PC-9 (cell line): ENCODE data around the gene NINJ1. TPM values are rescaled to one million over a fixed set of nuclear protein-coding genes. Genes with fewer than 3 reads are reported as not detected.

ENCODE experiments used
- BruUV-seq: library from RNA; stranded (reverse); fragments of 400-500 nt; replicated peaks from 2 replicates; lab custom pipeline; 2021; lab: Mats Ljungman, UMichigan
- CTCF ChIA-PET: fragments of 300-600 bp; sonication (Branson Sonifier 250); formaldehyde crosslinking; loops from one replicate; lab custom pipeline; 2022; ENCODE audit warnings: antibody characterized with exemption; lab: Charles Lee
- POLR2A ChIA-PET: fragments of 300-600 bp; sonication (Branson Sonifier 250); formaldehyde crosslinking; loops from one replicate; lab custom pipeline; 2022; ENCODE audit warnings: antibody characterized with exemption; ENCODE audit not compliant: unreplicated experiment; lab: Charles Lee
- DNase-seq, 2 experiments: peaks; one replicate each; pipeline versions ENCODE4 v3.0.0 to v3.0.0-alpha.2; 2015 to 2022; ENCODE audit warnings: mixed read lengths in 1 of 2
- H2AFZ ChIP-seq: fragments of 200-600 bp; sonication (generic); 2 replicates; pipeline ENCODE4 v1.8.1; 2017; ENCODE audit warnings: antibody characterized with exemption
- H3F3A ChIP-seq: fragments of 200-600 bp; sonication (generic); 2 replicates; pipeline ENCODE4 v1.8.1; 2017; ENCODE audit warnings: antibody characterized with exemption, mild to moderate bottlenecking, low read depth; ENCODE audit not compliant: insufficient read depth
- H3K27ac ChIP-seq: fragments of 200-600 bp; sonication (generic); 2 replicates; pipeline ENCODE4 v1.6.1; 2016; ENCODE audit warnings: mixed run types
- H3K27me3 ChIP-seq: fragments of 200-600 bp; sonication (generic); 2 replicates; pipeline ENCODE4 v1.6.1; 2016; ENCODE audit warnings: low read depth, mixed run types; ENCODE audit not compliant: insufficient read depth
- H3K36me3 ChIP-seq: fragments of 200-600 bp; sonication (generic); 2 replicates; pipeline ENCODE4 v1.6.1; 2016; ENCODE audit warnings: low read depth, mixed run types
- H3K4me1 ChIP-seq: fragments of 200-600 bp; sonication (generic); replicated peaks from 2 replicates; pipeline ENCODE4 v1.6.1; 2016; ENCODE audit warnings: mixed run types; ENCODE audit not compliant: insufficient read depth
- H3K4me2 ChIP-seq: fragments of 200-600 bp; sonication (generic); 2 replicates; pipeline ENCODE4 v1.6.1; 2017; ENCODE audit warnings: mixed run types
- H3K4me3 ChIP-seq: fragments of 200-600 bp; sonication (generic); 2 replicates; pipeline ENCODE4 v1.6.1; 2016; ENCODE audit warnings: mixed run types
- H3K79me2 ChIP-seq: fragments of 200-600 bp; sonication (generic); 2 replicates; pipeline ENCODE4 v1.6.1; 2017; ENCODE audit warnings: low read depth, mixed run types
- H3K9me2 ChIP-seq: fragments of 200-600 bp; sonication (generic); 2 replicates; pipeline ENCODE4 v1.8.1; 2017; ENCODE audit warnings: mild to moderate bottlenecking; ENCODE audit not compliant: insufficient read depth
- H3K9me3 ChIP-seq: fragments of 200-600 bp; sonication (generic); 2 replicates; pipeline ENCODE4 v1.8.1; 2016; ENCODE audit warnings: low read depth; ENCODE audit not compliant: insufficient read depth
- H4K20me1 ChIP-seq: fragments of 200-600 bp; sonication (generic); 2 replicates; pipeline ENCODE4 v1.8.1; 2017; ENCODE audit not compliant: insufficient read depth
- EZH2 ChIP-seq: fragments of 200-600 bp; sonication (generic); IDR thresholded peaks from 2 replicates; pipeline ENCODE4 v1.8.0; 2017; ENCODE audit warnings: antibody characterized with exemption, low read depth
- intact Hi-C: fragments of 100-400 bp; cut with micrococcal nuclease; formaldehyde crosslinking; loops from one replicate; pipeline ENCODE4 v1.10.0; 2022; ENCODE audit not compliant: unreplicated experiment
- total RNA-seq: library from RNA; stranded (reverse); gene quantifications from 2 replicates; pipeline ENCODE4 v1.2.3, GENCODE V29; 2021
- TF ChIP-seq, protein P1 (sequence below): fragments of 200-600 bp; sonication (generic); conservative IDR thresholded peaks from 2 replicates; pipeline ENCODE4 v1.6.1; 2017; ENCODE audit warnings: mixed run types, antibody characterized with exemption, mild to moderate bottlenecking, moderate library complexity

NINJ1 gene
- total RNA-seq, 1 experiment from 2014 or later: 115 TPM

DNA sequence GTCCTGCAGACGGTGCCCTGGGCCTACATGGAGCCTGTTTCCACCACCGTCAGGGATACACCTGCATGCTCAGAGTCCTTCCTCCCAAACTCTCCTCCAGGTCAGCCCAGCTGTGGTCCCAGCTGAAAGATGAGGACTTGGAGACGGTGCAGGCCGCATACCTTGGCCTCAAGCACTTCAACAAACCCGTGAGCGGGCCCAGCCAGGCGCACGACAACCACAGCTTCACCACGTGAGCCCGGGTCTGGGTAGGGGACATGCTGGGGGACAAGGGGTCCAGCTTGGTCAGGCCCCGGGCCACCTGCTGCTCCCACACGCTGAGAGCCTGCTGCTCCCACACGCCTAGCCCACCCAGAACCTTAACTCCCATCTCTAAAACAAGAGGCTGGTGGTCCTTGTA lies 54.7 kb downstream of the NINJ1 start:
- Histone ChIP-seq H3K79me2 (no peaks in the 10 kb centered on the region), H2AFZ (no peak overlapping the region), H3K27ac (no peak overlapping the region), H3K9me2 (no peaks in the 10 kb centered on the region), H3K4me3 (no peak overlapping the region), H3K4me2 (no peak overlapping the region), H3K27me3 (no peaks in the 10 kb centered on the region), H3K4me1 (peaks cover 6% of the 10 kb centered on the region; the same call in 1 of the 2 replicates), H3K9me3 (no peaks in the 10 kb centered on the region), H3F3A (no peaks in the 10 kb centered on the region), H4K20me1 (no peaks in the 10 kb centered on the region), H3K36me3 (no peaks in the 10 kb centered on the region)
- TF ChIP-seq, protein P1, sequence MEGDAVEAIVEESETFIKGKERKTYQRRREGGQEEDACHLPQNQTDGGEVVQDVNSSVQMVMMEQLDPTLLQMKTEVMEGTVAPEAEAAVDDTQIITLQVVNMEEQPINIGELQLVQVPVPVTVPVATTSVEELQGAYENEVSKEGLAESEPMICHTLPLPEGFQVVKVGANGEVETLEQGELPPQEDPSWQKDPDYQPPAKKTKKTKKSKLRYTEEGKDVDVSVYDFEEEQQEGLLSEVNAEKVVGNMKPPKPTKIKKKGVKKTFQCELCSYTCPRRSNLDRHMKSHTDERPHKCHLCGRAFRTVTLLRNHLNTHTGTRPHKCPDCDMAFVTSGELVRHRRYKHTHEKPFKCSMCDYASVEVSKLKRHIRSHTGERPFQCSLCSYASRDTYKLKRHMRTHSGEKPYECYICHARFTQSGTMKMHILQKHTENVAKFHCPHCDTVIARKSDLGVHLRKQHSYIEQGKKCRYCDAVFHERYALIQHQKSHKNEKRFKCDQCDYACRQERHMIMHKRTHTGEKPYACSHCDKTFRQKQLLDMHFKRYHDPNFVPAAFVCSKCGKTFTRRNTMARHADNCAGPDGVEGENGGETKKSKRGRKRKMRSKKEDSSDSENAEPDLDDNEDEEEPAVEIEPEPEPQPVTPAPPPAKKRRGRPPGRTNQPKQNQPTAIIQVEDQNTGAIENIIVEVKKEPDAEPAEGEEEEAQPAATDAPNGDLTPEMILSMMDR: no peak
- TF ChIP-seq EZH2: no peak
- no peak for DNase-seq
- ChIA-PET CTCF (no interaction called here), POLR2A (no interaction called here)
- intact Hi-C loops: no loop called here
- BruUV-seq: no TSS peak

DNA sequence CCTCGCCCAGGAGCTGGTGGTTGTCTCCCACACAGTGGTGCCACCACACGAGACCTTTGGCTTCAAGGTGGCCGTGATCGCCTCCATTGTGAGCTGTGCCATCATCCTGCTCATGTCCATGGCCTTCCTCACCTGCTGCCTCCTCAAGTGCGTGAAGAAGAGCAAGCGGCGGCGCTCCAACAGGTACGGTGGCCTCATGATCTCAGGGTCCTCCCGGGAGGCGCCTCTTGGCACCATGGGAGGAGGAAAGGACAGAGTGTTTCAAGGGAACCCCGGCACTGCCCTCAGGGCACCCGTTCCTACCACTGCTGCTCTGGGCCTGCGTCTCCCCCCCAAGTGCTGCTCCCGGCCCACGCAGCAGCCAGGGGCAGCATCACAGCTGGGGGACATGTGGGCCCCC lies 56.2 kb downstream of the NINJ1 start:
- H3F3A ChIP-seq: no peaks in the 10 kb centered on the region
- H3K9me2 ChIP-seq: no peaks in the 10 kb centered on the region
- no peaks in the 10 kb centered on the region for H3K4me1 ChIP-seq
- H2AFZ ChIP-seq: no peak overlapping the region
- no peaks in the 10 kb centered on the region for H3K27me3 ChIP-seq
- H3K4me3 ChIP-seq: no peak overlapping the region
- ChIA-PET POLR2A (no interaction called here), CTCF (no interaction called here)
- H3K9me3 ChIP-seq: no peaks in the 10 kb centered on the region
- intact Hi-C loops: no loop called here
- no peaks in the 10 kb centered on the region for H3K36me3 ChIP-seq
- TF ChIP-seq, protein P1: no peak
- no peak for TF ChIP-seq EZH2
- no peaks in the 10 kb centered on the region for H4K20me1 ChIP-seq
- BruUV-seq: no TSS peak
- no peak overlapping the region for H3K27ac ChIP-seq
- no peaks in the 10 kb centered on the region for H3K79me2 ChIP-seq
- H3K4me2 ChIP-seq: no peak overlapping the region
- DNase-seq: no peak

DNA sequence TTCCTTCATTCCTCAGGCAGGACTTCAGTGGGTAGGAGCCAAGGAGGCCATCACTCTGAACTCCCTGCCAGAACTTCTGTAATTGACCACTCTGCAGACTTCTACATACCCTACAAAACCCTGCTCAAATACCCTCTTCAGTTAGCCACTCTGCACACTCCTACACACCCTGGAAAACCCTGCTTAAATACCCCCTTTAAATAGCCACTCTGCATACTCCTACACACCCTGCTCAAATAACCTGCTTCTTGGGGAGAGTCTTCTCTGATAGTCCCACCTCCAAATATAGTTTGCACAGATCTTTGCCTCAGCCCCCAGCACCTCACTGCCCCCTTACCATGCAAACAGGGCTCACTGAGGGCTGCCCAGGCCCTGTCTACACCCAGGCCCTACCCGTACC lies 56.7 kb downstream of the NINJ1 start:
- BruUV-seq: no TSS peak
- Histone ChIP-seq H4K20me1 (no peaks in the 10 kb centered on the region), H3F3A (no peaks in the 10 kb centered on the region), H3K9me2 (no peaks in the 10 kb centered on the region), H2AFZ (no peak overlapping the region), H3K4me2 (no peak overlapping the region), H3K27me3 (no peaks in the 10 kb centered on the region), H3K36me3 (no peaks in the 10 kb centered on the region), H3K4me1 (no peaks in the 10 kb centered on the region), H3K9me3 (no peaks in the 10 kb centered on the region), H3K79me2 (no peaks in the 10 kb centered on the region), H3K27ac (no peak overlapping the region), H3K4me3 (no peak overlapping the region)
- intact Hi-C loops: no loop called here
- DNase-seq: no peak
- POLR2A ChIA-PET: no interaction called here
- TF ChIP-seq, protein P1: no peak
- no peak for TF ChIP-seq EZH2
- CTCF ChIA-PET: no interaction called here
